ENCODE data around the gene AVP.
"Not testable (repeated sequence)": the region's sequence is repeated elsewhere in the genome, so short reads cannot be mapped to it uniquely, and the experiment has no call there.

The AVP gene

GRCh38 chr20:3074812-3075211 lies 9.7 kb downstream of the AVP start:
- TF ChIP-seq TARDBP (IDR thresholded peaks at IDR 0.05) = no peak
- TF ChIP-seq L3MBTL2 (conservative IDR thresholded peaks at IDR 0.05) = no peak
- TF ChIP-seq CTBP1 (IDR thresholded peaks at IDR 0.05; ENCODE audit: borderline replicate concordance) = no peak
- no peak for TF ChIP-seq LEF1 (IDR thresholded peaks at IDR 0.05; ENCODE audit: borderline replicate concordance)
- no peak for TF ChIP-seq SP1 (IDR thresholded peaks at IDR 0.05)
- no peak for TF ChIP-seq BHLHE40 (IDR thresholded peaks at IDR 0.05; ENCODE audit: borderline replicate concordance)
- no peak for TF ChIP-seq ARNT (IDR thresholded peaks at IDR 0.05)
- no peak for TF ChIP-seq FOXK2 (IDR thresholded peaks at IDR 0.05)
- TF ChIP-seq ZNF384 (IDR thresholded peaks at IDR 0.05) = no peak
- TF ChIP-seq FOXM1 (IDR thresholded peaks at IDR 0.05; ENCODE audit: borderline replicate concordance) = no peak
- TF ChIP-seq ELF4 (IDR thresholded peaks at IDR 0.05) = no peak
- TF ChIP-seq SUZ12 (IDR thresholded peaks at IDR 0.05) = no peak
- TF ChIP-seq FOXA1 (IDR thresholded peaks at IDR 0.05) = no peak
- no peak for TF ChIP-seq HDGF (IDR thresholded peaks at IDR 0.05; ENCODE audit: borderline replicate concordance)
- TF ChIP-seq NFRKB (IDR thresholded peaks at IDR 0.05) = no peak
- no peak for TF ChIP-seq PKNOX1 (IDR thresholded peaks at IDR 0.05)
- POLR2A ChIA-PET = no interaction called here
- CTCF ChIA-PET = no interaction called here
- DNase-seq (ENCODE audit: extremely low spot score) = no peak

DNA sequence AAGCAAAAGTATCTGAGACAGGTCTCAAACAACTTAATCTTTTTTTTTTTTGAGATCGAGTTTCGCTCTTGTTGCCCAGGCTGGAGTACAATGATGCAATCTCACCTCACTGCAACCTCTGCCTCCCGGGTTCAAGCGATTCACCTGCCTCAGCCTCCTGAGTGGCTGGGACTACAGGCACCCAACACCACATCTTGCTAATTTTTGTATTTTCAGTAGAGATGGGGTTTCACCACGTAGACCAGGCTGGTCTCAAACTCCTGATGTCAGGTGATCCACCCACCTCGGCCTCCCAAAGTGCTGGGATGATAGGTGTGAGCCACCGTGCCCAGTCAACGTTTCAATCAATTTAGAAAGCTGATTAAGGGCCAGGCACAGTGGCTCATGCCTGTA lies 11.3 kb downstream of the AVP start:
- ChIA-PET CTCF (interaction anchor here (0.6 kb wide), 1 partner anchor 21 kb away, joined by 3 read pairs; no protein-coding TSS in a partner anchor), POLR2A (interaction anchor here (0.8 kb wide), 1 partner anchor 16 kb away, joined by 3 read pairs; no protein-coding TSS in a partner anchor)
- not testable (repeated sequence) for DNase-seq (ENCODE audit: extremely low spot score)

DNA sequence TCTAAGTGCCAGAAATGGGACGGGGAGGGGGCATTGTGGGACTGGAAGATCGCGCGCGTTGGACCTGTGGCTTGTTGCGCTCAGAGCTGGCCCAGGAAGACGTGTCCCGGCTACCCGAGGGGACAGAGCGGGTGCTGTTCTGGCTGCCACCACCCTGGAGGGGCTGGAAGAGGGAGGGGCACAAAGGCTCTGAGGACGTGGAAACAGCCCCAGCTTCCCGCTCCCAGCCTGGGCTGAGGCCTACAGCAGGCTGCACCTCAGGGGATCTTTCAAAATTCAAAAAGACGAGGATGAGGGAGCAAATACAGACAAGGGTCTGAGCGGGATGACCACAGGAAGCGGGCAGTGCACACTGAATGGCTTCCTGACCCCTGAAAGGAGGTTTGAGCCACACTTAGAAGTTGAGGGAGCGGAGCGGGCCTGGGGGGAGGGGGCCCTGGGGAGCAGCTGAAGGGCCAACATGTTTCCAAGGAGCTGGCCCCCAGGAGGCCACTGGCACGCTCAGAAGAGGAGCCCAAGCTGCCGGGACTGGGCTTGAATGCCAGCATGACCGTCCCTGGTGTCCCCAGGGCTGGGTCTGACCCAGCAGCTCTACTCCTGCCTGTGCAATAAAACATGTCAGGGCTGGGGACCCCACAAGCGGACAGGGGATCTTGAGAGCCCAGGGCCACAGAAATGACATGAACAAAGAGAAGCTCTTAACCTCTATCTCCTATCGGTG lies 11.8 kb downstream of the AVP start:
- no peak for DNase-seq (ENCODE audit: extremely low spot score)
- TF ChIP-seq BHLHE40 (IDR thresholded peaks at IDR 0.05; ENCODE audit: borderline replicate concordance) (no peak), LEF1 (IDR thresholded peaks at IDR 0.05; ENCODE audit: borderline replicate concordance) (no peak), FOXK2 (IDR thresholded peaks at IDR 0.05) (no peak), HDGF (IDR thresholded peaks at IDR 0.05; ENCODE audit: borderline replicate concordance) (no peak), SP1 (IDR thresholded peaks at IDR 0.05) (no peak), CTBP1 (IDR thresholded peaks at IDR 0.05; ENCODE audit: borderline replicate concordance) (no peak), ZNF384 (IDR thresholded peaks at IDR 0.05) (no peak), NFRKB (IDR thresholded peaks at IDR 0.05) (no peak), FOXA1 (IDR thresholded peaks at IDR 0.05) (no peak), PKNOX1 (IDR thresholded peaks at IDR 0.05) (no peak), FOXM1 (IDR thresholded peaks at IDR 0.05; ENCODE audit: borderline replicate concordance) (no peak), ARNT (IDR thresholded peaks at IDR 0.05) (no peak), L3MBTL2 (conservative IDR thresholded peaks at IDR 0.05) (no peak), ELF4 (IDR thresholded peaks at IDR 0.05) (no peak), SUZ12 (IDR thresholded peaks at IDR 0.05) (no peak), TARDBP (IDR thresholded peaks at IDR 0.05) (no peak)
- CTCF ChIA-PET = interaction anchor here (0.6 kb wide), 1 partner anchor 20 kb away, joined by 3 read pairs; no protein-coding TSS in a partner anchor
- POLR2A ChIA-PET = interaction anchor here (0.8 kb wide), 1 partner anchor 16 kb away, joined by 3 read pairs; no protein-coding TSS in a partner anchor

GRCh38 chr20:3071610-3072529 lies 12.7 kb downstream of the AVP start, which contains the start of gene OXT:
TSS of gene OXT (plus strand) at chr20:3071620. CDS start at chr20:3071656, 36 bp downstream.
- TF ChIP-seq CTBP1 (IDR thresholded peaks at IDR 0.05; ENCODE audit: borderline replicate concordance) = no peak
- no peak for TF ChIP-seq FOXM1 (IDR thresholded peaks at IDR 0.05; ENCODE audit: borderline replicate concordance)
- TF ChIP-seq NFRKB (IDR thresholded peaks at IDR 0.05) = no peak
- TF ChIP-seq SUZ12 (IDR thresholded peaks at IDR 0.05) = no peak
- no peak for TF ChIP-seq ARNT (IDR thresholded peaks at IDR 0.05)
- TF ChIP-seq HDGF (IDR thresholded peaks at IDR 0.05; ENCODE audit: borderline replicate concordance) = no peak
- no peak for TF ChIP-seq PKNOX1 (IDR thresholded peaks at IDR 0.05)
- no peak for TF ChIP-seq FOXK2 (IDR thresholded peaks at IDR 0.05)
- no peak for TF ChIP-seq L3MBTL2 (conservative IDR thresholded peaks at IDR 0.05)
- no peak for TF ChIP-seq SP1 (IDR thresholded peaks at IDR 0.05)
- CTCF ChIA-PET = no interaction called here
- no peak for DNase-seq (ENCODE audit: extremely low spot score)
- POLR2A ChIA-PET = no interaction called here

GRCh38 chr20:3071266-3071609 lies 13.3 kb downstream of the AVP start:
- POLR2A ChIA-PET = no interaction called here

More at GRCh38 chr20:3071266-3071609, 13.3 kb downstream of the AVP start:
- DNase-seq (ENCODE audit: extremely low spot score) = no peak
- TF ChIP-seq L3MBTL2 (conservative IDR thresholded peaks at IDR 0.05) (no peak), FOXM1 (IDR thresholded peaks at IDR 0.05; ENCODE audit: borderline replicate concordance) (no peak), FOXK2 (IDR thresholded peaks at IDR 0.05) (no peak), ELF4 (IDR thresholded peaks at IDR 0.05) (no peak), SP1 (IDR thresholded peaks at IDR 0.05) (no peak), ZNF384 (IDR thresholded peaks at IDR 0.05) (no peak), HDGF (IDR thresholded peaks at IDR 0.05; ENCODE audit: borderline replicate concordance) (no peak), FOXA1 (IDR thresholded peaks at IDR 0.05) (no peak), NFRKB (IDR thresholded peaks at IDR 0.05) (no peak), ARNT (IDR thresholded peaks at IDR 0.05) (no peak), CTBP1 (IDR thresholded peaks at IDR 0.05; ENCODE audit: borderline replicate concordance) (no peak), PKNOX1 (IDR thresholded peaks at IDR 0.05) (no peak), LEF1 (IDR thresholded peaks at IDR 0.05; ENCODE audit: borderline replicate concordance) (no peak), SUZ12 (IDR thresholded peaks at IDR 0.05) (no peak), TARDBP (IDR thresholded peaks at IDR 0.05) (no peak), BHLHE40 (IDR thresholded peaks at IDR 0.05; ENCODE audit: borderline replicate concordance) (no peak)
- CTCF ChIA-PET = no interaction called here

Measured in HEK293T (cell line).